HG03571 (cell line): ENCODE results near the gene THAP7.

Source experiments
- ATAC-seq: cut with Tn5 transposase; IDR thresholded peaks from one replicate; pipeline ENCODE4 v1.9.1; 2021; ENCODE audit not compliant: unreplicated experiment

THAP7 gene

GRCh38 chr22:20965104-20965887 is 36.6 kb downstream of the THAP7 start:
- ATAC-seq = no peak

GRCh38 chr22:20964799-20965103 is 37.2 kb downstream of the THAP7 start:
- ATAC-seq = no peak

DNA sequence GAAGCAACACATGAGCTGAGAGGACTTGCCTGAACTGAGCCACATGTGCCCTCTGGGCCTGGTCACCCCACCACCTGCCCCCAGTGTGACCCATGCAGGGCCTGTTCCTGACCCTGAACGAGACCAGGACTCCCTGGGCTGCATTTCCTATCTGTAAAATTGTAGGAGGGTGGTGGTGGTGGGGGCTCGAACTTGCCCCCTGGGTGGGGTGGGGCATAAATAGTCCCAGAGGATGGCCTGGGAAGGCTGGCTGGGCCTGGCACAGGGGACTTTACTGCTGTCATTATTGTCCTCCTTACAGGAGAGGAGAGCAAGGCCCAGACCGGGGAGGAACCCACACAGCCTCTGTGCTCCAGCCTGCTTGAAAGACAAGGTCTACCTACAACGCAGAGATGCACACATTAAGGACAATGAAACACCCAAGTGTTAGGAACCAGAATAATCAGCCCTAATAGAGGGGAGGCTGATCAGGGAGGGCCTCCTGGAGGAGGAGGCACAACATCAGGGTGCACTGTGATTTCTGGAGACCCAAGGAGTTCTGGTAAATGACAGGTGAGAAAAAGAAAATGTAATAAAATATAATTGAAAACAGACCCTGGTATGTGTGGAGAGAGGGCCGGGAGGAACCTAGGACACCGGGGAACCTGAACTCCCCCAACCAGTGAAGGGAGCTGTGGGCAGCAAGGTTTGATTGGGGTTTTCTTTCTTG is 37.7 kb downstream of the THAP7 start:
- ATAC-seq = no peak

GRCh38 chr22:20963201-20964052 is 38.5 kb downstream of the THAP7 start:
- ATAC-seq = no peak

- ATAC-seq = no peak
Observed at GRCh38 chr22:20962491-20962945, 39.4 kb downstream of the THAP7 start.

GRCh38 chr22:20960609-20961008 is 41.3 kb downstream of the THAP7 start:
- no peak for ATAC-seq

DNA sequence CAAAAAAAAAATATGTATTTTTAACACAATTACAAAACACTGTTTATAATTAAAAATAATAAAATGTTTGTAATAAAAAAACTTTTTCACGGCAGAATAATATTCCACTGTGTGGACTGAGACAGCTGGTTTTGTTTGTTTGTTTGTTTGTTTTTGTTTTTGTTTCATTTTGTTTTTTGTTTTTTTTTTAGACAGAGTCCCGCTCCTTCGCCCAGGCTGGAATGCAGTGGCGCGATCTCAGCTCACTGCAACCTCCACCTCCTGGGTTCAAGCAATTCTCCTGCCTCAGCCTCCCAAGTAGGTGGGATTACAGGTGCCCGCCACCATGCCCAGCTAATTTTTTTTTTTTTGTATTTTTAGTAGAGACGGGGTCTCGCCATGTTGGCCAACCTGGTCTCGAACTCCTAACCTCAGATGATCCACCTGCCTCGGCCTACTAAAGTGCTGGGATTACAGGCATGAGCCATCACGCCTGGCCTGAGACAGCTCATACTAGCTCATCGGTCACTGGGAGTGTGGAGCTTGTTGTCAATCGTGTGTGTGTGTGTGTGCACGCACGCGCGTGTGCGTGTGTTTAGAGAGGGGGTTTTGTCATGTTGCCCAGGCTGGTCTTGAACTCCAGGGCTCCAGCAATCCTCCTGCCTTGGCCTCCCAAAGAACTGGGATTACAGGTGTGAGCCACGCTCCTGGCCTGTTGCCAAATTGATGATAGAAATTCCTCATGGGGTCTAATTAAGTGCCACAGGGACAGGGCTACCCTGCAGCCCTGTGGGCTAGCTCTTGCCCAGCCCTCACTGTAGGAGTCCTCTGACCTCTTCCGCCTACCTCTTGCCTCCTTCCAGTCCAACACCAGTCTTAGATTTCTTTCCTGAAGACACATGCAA is 42.1 kb downstream of the THAP7 start:
- ATAC-seq = no peak

DNA sequence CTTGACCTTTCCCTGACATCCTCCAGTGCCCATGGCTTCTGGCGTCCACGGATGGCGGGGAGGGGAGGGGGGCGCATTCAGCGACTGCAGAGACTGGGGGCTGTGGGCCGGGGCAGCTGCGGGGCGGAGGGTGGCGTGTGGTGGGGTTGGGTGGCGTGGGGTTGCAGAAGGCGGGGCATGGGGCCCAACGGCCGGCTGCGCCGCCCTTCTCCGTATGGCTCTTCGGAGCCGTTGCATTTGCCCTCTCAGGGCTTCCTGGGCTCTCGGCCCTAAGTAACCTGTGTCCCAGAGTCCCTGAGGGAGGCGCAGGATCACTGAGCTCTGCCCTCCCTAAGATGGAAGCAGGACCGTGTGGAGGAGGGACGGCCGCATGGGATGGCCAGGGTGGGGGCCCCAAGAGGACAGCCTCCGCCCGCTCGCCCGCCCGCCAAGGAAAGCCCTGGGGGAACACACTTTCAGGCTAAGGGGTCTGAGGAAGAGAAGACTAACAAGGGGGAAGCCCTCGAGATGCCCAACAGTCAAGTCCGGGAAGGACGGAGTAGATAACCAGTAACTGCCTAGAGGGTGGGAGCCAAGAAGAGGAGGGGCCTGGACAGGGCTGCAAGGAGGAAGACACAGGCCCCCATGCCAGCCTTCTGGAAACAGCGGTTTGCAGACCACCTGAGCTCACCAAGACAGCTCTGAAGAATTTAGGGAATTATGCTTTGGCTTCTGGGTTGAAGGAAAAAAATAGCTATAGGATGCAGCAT is 44.1 kb downstream of the THAP7 start:
- no peak for ATAC-seq

DNA sequence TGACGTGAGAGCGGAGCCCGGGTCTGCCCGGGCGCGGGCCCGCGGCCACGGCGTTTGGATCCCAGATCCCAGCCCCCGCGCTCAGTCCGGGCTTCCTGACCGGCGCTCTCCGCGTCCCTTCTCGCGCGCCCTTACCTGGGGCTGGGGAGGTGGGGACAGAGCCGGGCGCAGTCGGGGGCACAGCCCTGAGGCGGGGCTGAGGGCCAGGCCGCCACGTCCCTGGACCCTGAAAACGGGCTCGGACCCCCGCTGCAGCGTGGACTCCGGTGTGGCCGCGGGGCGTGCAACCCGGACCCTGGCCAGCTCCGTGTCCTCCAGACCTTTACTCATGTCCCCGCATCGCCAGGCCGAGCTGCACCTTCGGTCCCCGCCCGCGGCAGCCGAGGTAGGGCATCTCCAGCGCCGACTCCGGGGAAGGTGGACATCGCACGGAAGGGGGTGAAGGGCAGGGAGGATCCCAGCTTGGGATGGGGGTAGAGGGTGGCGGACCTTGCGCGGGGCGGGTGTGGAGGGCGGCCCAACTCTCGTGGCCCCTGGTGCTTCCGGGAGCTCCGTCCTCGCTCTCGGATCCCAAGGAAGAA is 44.7 kb downstream of the THAP7 start:
- ATAC-seq = no peak

DNA sequence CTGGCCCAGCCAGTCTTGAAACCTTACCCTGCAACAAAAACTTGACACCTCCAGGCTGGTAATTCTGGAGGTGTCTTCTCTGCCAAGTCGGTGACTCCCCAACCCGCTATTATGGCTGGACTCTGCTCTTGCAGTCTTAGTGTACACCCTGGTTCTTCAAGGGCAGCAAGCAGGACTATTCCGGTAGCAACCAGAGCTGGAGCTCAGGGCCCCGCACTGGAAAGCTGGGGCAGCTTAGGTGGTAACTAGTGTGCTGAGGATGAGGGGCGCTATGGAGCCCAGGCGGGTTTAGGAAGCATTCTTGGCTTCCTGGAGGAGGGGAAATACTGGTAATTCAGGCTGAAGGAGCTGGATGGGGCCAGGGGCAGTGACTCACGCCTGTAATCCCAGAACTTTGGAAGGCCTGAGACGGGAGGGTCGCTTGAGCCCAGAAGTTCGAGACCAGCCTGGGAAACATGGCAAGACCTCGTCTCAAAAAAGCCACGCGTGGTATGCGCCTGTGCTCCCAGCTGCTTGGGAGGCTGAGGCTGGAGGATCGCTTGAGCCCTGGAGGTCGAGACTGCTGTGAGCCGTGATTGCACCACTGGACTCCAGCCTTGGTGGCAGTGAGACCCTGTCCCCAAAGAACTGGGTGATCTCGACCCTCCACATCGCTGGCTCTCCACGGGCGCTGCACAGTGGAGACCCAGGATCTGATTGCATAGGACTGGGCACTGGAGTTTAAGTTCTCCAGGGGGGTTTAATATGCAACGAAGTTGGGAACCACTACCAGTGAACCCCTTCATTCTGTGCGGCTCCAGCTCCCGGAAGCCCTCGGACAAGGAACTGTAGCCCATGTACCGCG is 45.4 kb downstream of the THAP7 start:
- no peak for ATAC-seq

GRCh38 chr22:20955548-20955947 is 46.4 kb downstream of the THAP7 start:
- no peak for ATAC-seq

- no peak for ATAC-seq
Observed at GRCh38 chr22:20953668-20954500, 48.0 kb downstream of the THAP7 start.

GRCh38 chr22:20953342-20953608 is 48.6 kb downstream of the THAP7 start:
- no peak for ATAC-seq

- no peak for ATAC-seq
Observed at GRCh38 chr22:20952544-20953341, 49.2 kb downstream of the THAP7 start.

GRCh38 chr22:20951932-20952380 is 50.0 kb downstream of the THAP7 start:
- ATAC-seq = no peak

DNA sequence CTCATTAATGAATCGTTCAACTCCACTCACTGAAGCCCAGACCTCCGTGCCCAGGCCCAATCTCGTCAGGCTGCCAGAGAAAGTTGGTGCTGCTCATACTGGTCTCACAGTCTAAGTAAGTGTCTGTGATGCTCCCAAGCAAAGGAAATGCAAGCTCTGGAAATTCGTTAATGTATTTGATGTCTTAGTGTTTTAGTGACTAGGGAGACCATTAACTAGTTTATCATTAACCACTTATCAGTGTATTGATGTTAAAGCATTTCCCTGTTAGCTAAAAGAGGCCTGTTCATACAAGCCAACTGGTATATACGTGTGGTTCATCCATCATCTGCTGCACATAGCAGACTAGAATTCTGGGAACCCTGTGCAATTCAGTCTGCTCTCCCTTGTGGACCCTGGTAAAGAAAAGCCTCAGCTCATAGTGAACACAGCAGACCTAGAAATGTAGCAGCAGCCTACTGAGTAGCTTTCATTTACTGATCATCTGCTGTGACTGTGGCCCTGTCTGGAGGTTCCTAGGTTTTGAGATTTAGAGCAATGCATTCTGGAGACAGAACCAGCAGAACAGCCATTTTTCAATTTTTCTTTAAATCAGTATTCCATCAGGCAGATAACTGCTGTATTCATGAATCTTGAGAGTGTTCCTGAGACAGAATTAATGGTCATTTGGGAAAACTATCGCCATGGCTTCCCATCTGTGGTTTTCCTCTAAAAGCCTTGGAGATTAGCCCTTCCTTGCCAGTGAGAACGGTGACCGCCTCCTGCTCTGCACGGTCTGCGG is 50.6 kb downstream of the THAP7 start:
- ATAC-seq = no peak
